AG09319 (cell line): ENCODE results near the gene MCRIP2.
A peak's percentile ranks its signal among the peaks of the same experiment; 100 is the strongest.

Source experiments
- DNase-seq: peaks from one replicate; pipeline ENCODE4 v3.0.0-alpha.2; 2010; ENCODE audit warnings: low read depth; ENCODE audit errors: extremely low read depth
- CTCF ChIP-seq: IDR thresholded peaks from 2 replicates; pipeline ENCODE4 v1.5.1; 2011; ENCODE audit warnings: low read depth, mild to moderate bottlenecking, inconsistent platforms, low read length, moderate library complexity

The MCRIP2 gene

DNA sequence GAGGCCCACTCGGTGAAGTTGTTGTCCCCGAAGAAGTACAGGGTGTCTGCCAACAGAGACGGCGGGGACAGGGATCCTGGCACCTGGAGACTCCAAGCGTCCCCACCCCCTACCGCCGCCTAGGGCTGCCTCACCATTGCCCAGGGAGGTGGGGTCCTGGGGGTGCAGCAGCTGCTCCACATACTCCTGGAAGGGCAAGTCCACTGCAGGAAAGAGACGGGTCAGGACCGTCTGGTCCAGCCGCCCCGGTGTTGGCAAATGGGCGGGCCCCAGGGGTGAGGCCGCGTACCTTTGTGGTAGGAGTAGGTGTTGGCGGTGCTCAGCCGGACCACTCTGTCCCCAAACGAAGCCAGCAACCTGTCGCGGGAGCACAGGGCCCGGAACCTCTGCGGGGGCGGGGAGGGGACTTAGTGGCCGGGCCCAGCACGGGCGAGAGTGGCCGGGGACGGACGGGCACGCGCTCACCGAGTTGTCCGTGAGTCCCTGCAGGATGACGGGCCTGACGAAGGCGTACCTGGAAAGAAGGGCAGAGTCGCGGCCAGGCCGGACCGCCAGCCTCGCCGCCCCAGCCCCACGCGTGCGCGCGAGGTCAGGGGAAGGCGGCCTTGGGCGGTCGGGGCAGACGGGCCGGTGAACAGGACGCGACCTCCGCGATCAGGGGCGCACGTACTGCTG, 41.9 kb downstream of the MCRIP2 start:
- no peak for DNase-seq
- no peak for TF ChIP-seq CTCF

GRCh38 chr16:684071-684794, 42.6 kb downstream of the MCRIP2 start, which contains the start of gene JMJD8:
TSS of gene JMJD8 (minus strand) at chr16:684334. CDS start at chr16:684319, 15 bp downstream.
- no peak for TF ChIP-seq CTCF
- peak; percentile 84 for DNase-seq

GRCh38 chr16:684961-685696, 43.5 kb downstream of the MCRIP2 start:
- no peak for DNase-seq
- no peak for TF ChIP-seq CTCF

- DNase-seq = no peak
- TF ChIP-seq CTCF = peak; percentile 35
Measured at GRCh38 chr16:685967-686366, 44.3 kb downstream of the MCRIP2 start.

DNA sequence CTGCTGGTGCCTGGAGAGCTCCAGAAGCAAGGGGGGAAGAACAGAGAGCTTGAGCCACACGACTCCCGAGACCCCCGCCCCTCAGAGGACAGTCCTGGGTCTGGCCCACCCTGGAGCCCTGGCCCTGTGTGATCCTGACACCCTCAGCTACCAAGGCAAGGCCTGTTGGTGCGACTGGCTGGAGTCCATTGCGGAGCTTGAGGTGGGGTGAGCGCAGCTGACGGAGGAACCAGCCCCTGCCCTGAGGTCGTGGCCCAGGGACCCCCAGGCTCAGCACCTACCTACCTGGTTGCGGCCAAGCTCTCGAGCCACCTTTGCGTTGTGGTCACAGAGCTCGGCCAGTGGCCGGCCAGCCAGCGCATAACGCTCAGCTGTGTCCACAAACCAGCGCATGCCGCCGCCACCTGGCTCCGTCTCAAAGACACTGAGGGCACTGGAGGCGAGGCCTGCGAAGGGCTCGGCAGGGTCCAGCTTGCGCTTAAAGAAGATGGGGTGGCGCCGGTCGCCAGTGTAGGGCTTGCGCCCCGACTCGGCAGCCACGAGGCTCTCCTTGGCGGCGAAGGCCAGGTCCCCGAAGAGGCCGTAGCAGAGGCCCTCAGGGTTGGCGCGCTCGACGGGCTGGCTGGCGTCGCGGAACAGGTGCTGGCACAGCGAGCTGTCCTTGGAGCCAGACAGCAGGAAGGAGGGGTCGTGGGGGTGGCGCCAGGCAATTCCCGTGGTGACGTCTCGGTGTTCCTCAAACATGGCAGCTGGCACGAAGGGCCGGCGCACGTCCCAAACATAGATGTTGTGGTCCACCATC, 45.0 kb downstream of the MCRIP2 start:
- no peak for DNase-seq
- no peak for TF ChIP-seq CTCF

- TF ChIP-seq CTCF = no peak
- DNase-seq = no peak
Measured at GRCh38 chr16:687499-687898, 45.9 kb downstream of the MCRIP2 start.
